T-cell (primary cell): ENCODE measurements around the gene ARL6. TPM values are rescaled to one million over a fixed set of nuclear protein-coding genes. Genes with fewer than 3 reads are reported as not detected.

Source experiments
- ATAC-seq, 4 experiments: fragments of 200-7000 bp in 3 of 4; fragments of 150-1000 bp in 1 of 4; cut with Tn5 transposase; replicated peaks in 1 of 4; 1 replicate in 3 of 4; 2 replicates in 1 of 4; pipeline ENCODE4 v1.10.0; 2021; ENCODE audit warnings: moderate library complexity in 3 of 4, mild to moderate bottlenecking in 2 of 4, moderate number of reproducible peaks in 1 of 4
- CTCF ChIA-PET, 2 donors: fragments of 300-600 bp; sonication (Branson Sonifier 250); formaldehyde crosslinking; loops; one replicate each; lab custom pipeline; 2022; ENCODE audit warnings: antibody characterized with exemption in 2 of 2; lab: Charles Lee
- POLR2A ChIA-PET, 2 donors: fragments of 300-600 bp; sonication (Branson Sonifier 250); formaldehyde crosslinking; loops; one replicate each; lab custom pipeline; 2022; ENCODE audit warnings: antibody characterized with exemption in 2 of 2; lab: Charles Lee
- DNase-seq, 35 experiments: peaks; one replicate each; pipeline versions ENCODE4 v3.0.0 to v3.0.0-alpha.2; 2013 to 2023
- H3K27ac ChIP-seq: one replicate; pipeline ENCODE4 v1.5.1; 2013; ENCODE audit warnings: low read length
- H3K27me3 ChIP-seq, 2 experiments: replicated peaks in 1 of 2; 1 replicate in 1 of 2; 2 replicates in 1 of 2; pipeline versions ENCODE4 v1.6.1 to v1.7.0; 2013; ENCODE audit warnings: low read length in 1 of 2, mixed read lengths in 1 of 2; ENCODE audit not compliant: control insufficient read depth in 2 of 2, insufficient read depth in 2 of 2; ENCODE audit errors: extremely low read depth in 1 of 2
- H3K36me3 ChIP-seq, 2 donors: 1 replicate in 1 of 2; 2 replicates in 1 of 2; pipeline versions ENCODE4 v1.6.1 to v1.7.0; 2013; ENCODE audit warnings: low read length in 1 of 2; ENCODE audit not compliant: control insufficient read depth in 2 of 2, insufficient read depth in 1 of 2; ENCODE audit errors: extremely low read depth in 1 of 2
- H3K4me1 ChIP-seq, 2 experiments: 1 replicate in 1 of 2; 2 replicates in 1 of 2; pipeline versions ENCODE4 v1.6.1 to v1.7.0; 2013; ENCODE audit warnings: low read length in 2 of 2, mixed read lengths in 1 of 2; ENCODE audit not compliant: insufficient read depth in 2 of 2, control insufficient read depth in 1 of 2; ENCODE audit errors: extremely low read depth in 1 of 2
- H3K4me3 ChIP-seq, 2 donors: 1 replicate in 1 of 2; 2 replicates in 1 of 2; pipeline versions ENCODE4 v1.5.1 to v1.7.0; 2013; ENCODE audit warnings: mild to moderate bottlenecking in 2 of 2, low read length in 1 of 2, moderate library complexity in 1 of 2; ENCODE audit not compliant: control insufficient read depth in 1 of 2; ENCODE audit errors: extremely low read depth in 1 of 2
- H3K9me3 ChIP-seq: 2 replicates; pipeline ENCODE4 v1.7.0; 2013
- H3K27ac Mint-ChIP-seq, 2 donors: one replicate each; pipeline ENCODE4 v1.8.0; 2020 to 2021; ENCODE audit warnings: mild to moderate bottlenecking in 2 of 2, mixed read lengths in 2 of 2
- H3K27me3 Mint-ChIP-seq, 2 donors: one replicate each; pipeline ENCODE4 v1.8.0; 2021 to 2022; ENCODE audit warnings: mixed read lengths in 2 of 2
- H3K36me3 Mint-ChIP-seq: one replicate; pipeline ENCODE4 v1.8.0; 2021; ENCODE audit warnings: mixed read lengths
- H3K4me1 Mint-ChIP-seq, 3 donors: one replicate each; pipeline ENCODE4 v1.8.0; 2020 to 2022; ENCODE audit warnings: mixed read lengths in 3 of 3, mild to moderate bottlenecking in 1 of 3
- H3K4me3 Mint-ChIP-seq, 3 donors: one replicate each; pipeline ENCODE4 v1.8.0; 2020 to 2022; ENCODE audit warnings: mild to moderate bottlenecking in 3 of 3, mixed read lengths in 3 of 3, moderate library complexity in 3 of 3
- H3K9me3 Mint-ChIP-seq, 3 donors: one replicate each; pipeline ENCODE4 v1.8.0; 2020 to 2022; ENCODE audit warnings: mixed read lengths in 3 of 3
- WGBS: methylation state at CpG from one replicate; pipeline ENCODE4 v1.1.5; 2013; ENCODE audit warnings: missing lambda C conversion rate; ENCODE audit not compliant: insufficient coverage; 5-methylcytosine and 5-hydroxymethylcytosine counted together
- total RNA-seq, 35 experiments: library from RNA in 6 of 35; stranded (reverse) in 6 of 35; fragments of 120-200 nt in 1 of 35; gene quantifications; one replicate each; pipeline versions ENCODE4 v1.2.1 to v1.2.4 and lab custom pipeline; 2013 to 2026

Gene ARL6
- total RNA-seq, 5 donors from 2014 or later (not counting 1 experiment from before 2014, with no cell fraction given) = 3.5 to 4.5 (median 3.9) TPM

DNA sequence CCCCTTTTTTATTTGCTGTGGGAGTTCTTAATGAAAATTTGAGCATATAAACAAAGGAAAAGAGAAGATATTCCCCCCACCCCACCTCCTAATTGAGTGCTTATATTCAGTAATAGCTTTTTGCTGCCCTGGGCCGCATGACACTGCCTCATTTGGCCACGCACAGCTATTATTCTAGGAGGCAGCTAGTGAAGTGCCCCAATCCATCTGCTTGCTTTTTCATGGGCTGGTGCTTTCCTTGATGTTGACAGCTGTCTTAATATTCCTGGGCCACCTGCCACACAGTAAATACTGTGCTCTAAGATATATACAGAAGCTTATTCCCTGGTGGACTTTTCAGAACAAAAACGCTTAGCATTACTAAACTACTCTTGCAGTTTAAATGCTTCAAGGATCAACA is 53.4 kb downstream of the ARL6 start:
- no peak overlapping the region for H3K4me3 Mint-ChIP-seq
- no peaks in the 10 kb centered on the region for H3K36me3 Mint-ChIP-seq
- ATAC-seq (no peak), DNase-seq (no peak)
- WGBS = no CpG with 5 or more reads among the region's 3 CpGs
- no peaks in the 10 kb centered on the region for H3K36me3 ChIP-seq
- no peak overlapping the region for H3K27ac Mint-ChIP-seq
- no peaks in the 10 kb centered on the region for H3K9me3 Mint-ChIP-seq
- CTCF ChIA-PET = interaction anchor here in 1 of 2 donors (0.5 kb wide), 1 partner anchor 839 kb away, joined by 4 read pairs; no protein-coding TSS in a partner anchor
- peaks cover 0 to 7% of the 10 kb centered on the region in 2 experiments for H3K27me3 ChIP-seq
- peaks cover 21 to 26% (median 25%) of the 10 kb centered on the region in 3 donors for H3K4me1 Mint-ChIP-seq
- no peaks in the 10 kb centered on the region for H3K9me3 ChIP-seq
- H3K27me3 Mint-ChIP-seq = peaks cover 0 to 7% of the 10 kb centered on the region in 2 donors
- H3K4me1 ChIP-seq = peaks cover 2 to 20% of the 10 kb centered on the region in 2 experiments
- no peak overlapping the region for H3K27ac ChIP-seq
- POLR2A ChIA-PET = interaction anchor here in 1 of 2 donors (0.8 kb wide), 1 partner anchor 96 kb away, joined by 3 read pairs; no protein-coding TSS in a partner anchor
- no peak overlapping the region for H3K4me3 ChIP-seq

DNA sequence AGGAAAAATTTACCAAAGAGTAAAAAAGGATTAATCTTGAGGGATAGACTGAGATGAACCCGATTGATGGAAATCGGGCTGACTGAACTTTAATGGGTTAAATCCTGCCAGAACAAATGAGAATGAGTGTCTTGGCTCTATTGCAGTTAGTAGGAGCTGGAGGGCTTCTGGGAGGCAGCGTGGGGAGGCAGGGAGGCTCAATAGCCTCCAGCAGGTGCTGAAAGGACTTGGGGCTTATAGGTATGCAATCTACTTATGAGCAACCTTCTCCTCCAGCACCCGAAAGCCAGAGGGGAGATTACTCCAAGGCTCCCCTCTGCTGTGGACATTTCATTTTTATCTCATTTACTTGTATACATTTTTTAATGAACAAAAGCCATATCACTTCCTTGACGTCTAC is 56.2 kb downstream of the ARL6 start:
- Histone ChIP-seq H3K27ac (peak overlapping the region; percentile 74), H3K36me3 (no peaks in the 10 kb centered on the region), H3K9me3 (no peaks in the 10 kb centered on the region), H3K27me3 (peaks cover 0 to 7% of the 10 kb centered on the region in 2 experiments), H3K4me1 (peaks cover 2 to 20% of the 10 kb centered on the region in 2 experiments), H3K4me3 (peak overlapping the region in 1 of 2 donors; percentile 68)
- 100% methylated on average over 2 of the region's 5 CpGs for WGBS
- POLR2A ChIA-PET = interaction anchor here in 1 of 2 donors (0.6 to 0.9 kb wide), 3 partner anchors 42 to 702 kb away, joined by 3 read pairs; partner anchors contain the start of gene CLDND1
- Mint-ChIP-seq H3K27ac (peak overlapping the region; percentile 76 to 82), H3K36me3 (no peaks in the 10 kb centered on the region), H3K27me3 (peaks cover 0 to 12% of the 10 kb centered on the region in 2 donors), H3K4me3 (peak overlapping the region; percentile 92 to 96 (median 92)), H3K4me1 (peaks cover 27 to 30% (median 29%) of the 10 kb centered on the region in 3 donors), H3K9me3 (no peaks in the 10 kb centered on the region)
- no peak for DNase-seq
- ATAC-seq = no peak
- CTCF ChIA-PET = interaction anchor here (0.5 to 2.1 kb wide), 8 partner anchors 21 to 249 kb away, joined by 3 to 9 read pairs (median 4); no protein-coding TSS in a partner anchor

DNA sequence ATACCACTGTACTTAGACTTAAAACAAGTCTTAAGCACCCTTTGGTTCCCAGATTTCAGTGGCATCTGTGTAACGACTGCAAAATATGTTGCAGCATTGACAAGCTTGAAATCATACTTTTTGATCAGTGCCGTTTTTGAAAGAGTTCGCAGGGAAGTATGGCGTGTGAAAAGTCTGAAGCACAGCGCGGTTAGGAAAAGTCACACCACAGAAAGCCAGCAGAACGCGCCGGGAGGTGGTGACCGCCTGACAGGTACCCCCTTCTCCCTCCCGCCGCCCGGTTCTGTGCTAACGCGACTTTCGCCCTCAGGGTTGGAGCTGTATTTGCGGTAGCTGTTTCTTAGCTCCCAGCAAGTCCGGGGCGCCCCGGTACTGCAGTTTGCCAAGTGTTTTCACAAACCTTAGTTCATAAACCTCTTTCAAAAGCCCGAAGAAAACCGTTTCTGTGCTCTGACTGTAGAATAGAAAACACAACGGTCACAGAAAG is 56.8 kb downstream of the ARL6 start:
- Histone ChIP-seq H3K4me1 (peaks cover 2 to 20% of the 10 kb centered on the region in 2 experiments), H3K36me3 (no peaks in the 10 kb centered on the region), H3K27me3 (peaks cover 0 to 7% of the 10 kb centered on the region in 2 experiments), H3K4me3 (peak overlapping the region; percentile 68 to 85), H3K9me3 (no peaks in the 10 kb centered on the region), H3K27ac (peak overlapping the region; percentile 74)
- WGBS = under 1% methylated on average over 23 of the region's 23 CpGs
- ChIA-PET CTCF (interaction anchor here (0.5 to 2.1 kb wide), 12 partner anchors 18 to 219 kb away, joined by 3 to 9 read pairs (median 4); partner anchors contain the start of gene ARL6 (in 1 of the 2)), POLR2A (interaction anchor here (0.6 to 1.3 kb wide), 5 partner anchors 42 to 702 kb away, joined by 3 to 6 read pairs (median 3); partner anchors contain the start of gene CLDND1 (in 1 of the 2))
- Mint-ChIP-seq H3K9me3 (no peaks in the 10 kb centered on the region), H3K27ac (peak overlapping the region; percentile 76 to 82), H3K4me3 (peak overlapping the region; percentile 92 to 96 (median 92)), H3K4me1 (peaks cover 25 to 30% (median 26%) of the 10 kb centered on the region in 3 donors), H3K36me3 (no peaks in the 10 kb centered on the region), H3K27me3 (peaks cover 0 to 12% of the 10 kb centered on the region in 2 donors)
- DNase-seq (peak in 24 of 35 experiments; percentile 12 to 62 (median 40)), ATAC-seq (peak; percentile 54 to 66 (median 58))

DNA sequence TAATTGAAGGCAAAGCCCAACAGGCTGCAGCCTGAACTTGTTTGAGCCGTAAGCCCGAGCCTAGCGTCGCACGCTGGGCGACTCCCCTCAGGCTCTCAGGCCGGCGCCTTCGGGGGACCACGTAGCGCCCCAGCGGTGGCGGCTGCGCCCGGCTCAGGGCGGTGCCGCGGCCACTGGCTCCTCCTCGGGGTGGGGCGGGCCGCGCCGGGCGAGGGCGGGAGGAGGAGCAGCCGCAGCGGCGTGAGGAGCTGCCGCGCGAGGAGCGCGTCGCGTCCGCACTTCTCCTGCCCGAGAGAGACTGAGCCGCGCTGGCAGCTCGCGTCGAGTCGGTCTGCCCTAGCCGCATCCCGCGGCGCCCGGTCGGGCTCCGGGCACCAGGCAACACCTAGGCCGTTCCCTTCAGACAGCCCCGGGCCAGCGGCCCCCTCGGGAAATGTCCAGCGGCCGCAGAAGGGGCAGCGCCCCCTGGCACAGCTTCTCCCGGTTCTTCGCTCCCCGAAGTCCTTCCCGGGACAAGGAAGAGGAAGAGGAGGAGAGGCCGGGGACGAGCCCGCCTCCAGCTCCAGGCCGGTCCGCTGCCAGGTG is 57.3 kb downstream of the ARL6 start, which contains the start of gene CRYBG3:
Gene CRYBG3, plus strand, starts transcription at position 238 of the 585 bp plus-strand sequence. Its CDS starts 196 bp downstream, at position 434.
- ChIA-PET POLR2A (interaction anchor here (1.2 to 1.3 kb wide), 2 partner anchors 122 to 150 kb away, joined by 3 to 6 read pairs; no protein-coding TSS in a partner anchor), CTCF (interaction anchor here (0.9 to 2.1 kb wide), 11 partner anchors 17 to 218 kb away, joined by 3 to 9 read pairs (median 4); partner anchors contain the start of gene ARL6 (in 1 of the 2))
- peaks cover 0 to 12% of the 10 kb centered on the region in 2 donors for H3K27me3 Mint-ChIP-seq
- peak within 1 kb of the TSS; percentile 92 to 96 (median 92) for H3K4me3 Mint-ChIP-seq
- Histone ChIP-seq H3K4me3 (peak within 1 kb of the TSS; percentile 68 to 85), H3K4me1 (peaks cover 2 to 20% of the 10 kb centered on the region in 2 experiments), H3K36me3 (no peaks in the 10 kb centered on the region), H3K27me3 (peaks cover 0 to 7% of the 10 kb centered on the region in 2 experiments), H3K9me3 (no peaks in the 10 kb centered on the region), H3K27ac (peak within 1 kb of the TSS; percentile 74)
- H3K9me3 Mint-ChIP-seq = no peaks in the 10 kb centered on the region
- ATAC-seq (peak; percentile 97 to 99 (median 98)), DNase-seq (peak; percentile 56 to 88 (median 73))
- H3K27ac Mint-ChIP-seq = peak within 1 kb of the TSS; percentile 78 to 82
- H3K36me3 Mint-ChIP-seq = no peaks in the 10 kb centered on the region
- H3K4me1 Mint-ChIP-seq = peaks cover 25 to 30% (median 26%) of the 10 kb centered on the region in 3 donors
- WGBS = under 1% methylated on average over 61 of the region's 66 CpGs

DNA sequence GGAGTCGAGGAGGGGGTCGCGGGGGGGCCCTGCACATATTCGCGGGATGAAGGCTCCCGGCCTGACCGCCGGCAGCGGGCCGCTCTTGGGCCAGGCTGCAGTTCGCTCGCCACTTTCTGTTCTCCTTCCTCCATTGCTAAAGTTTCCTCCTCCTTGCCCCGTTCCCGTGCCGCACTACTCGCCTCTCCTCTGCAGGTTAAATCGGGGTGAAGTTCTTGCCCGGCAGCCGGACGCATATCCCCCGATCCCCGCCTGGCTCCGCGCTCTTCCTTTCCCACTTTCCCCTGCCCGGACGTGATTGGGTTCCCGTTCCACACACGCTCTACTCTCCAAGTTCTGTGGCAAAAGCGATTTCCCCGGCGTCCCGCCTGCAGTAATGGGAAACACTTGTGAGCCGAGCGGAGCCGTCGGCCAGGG is 57.8 kb downstream of the ARL6 start:
- Mint-ChIP-seq H3K27ac (peak overlapping the region; percentile 62 to 78), H3K9me3 (no peaks in the 10 kb centered on the region), H3K27me3 (peaks cover 0 to 12% of the 10 kb centered on the region in 2 donors), H3K4me1 (peaks cover 25 to 30% (median 26%) of the 10 kb centered on the region in 3 donors), H3K4me3 (peak overlapping the region; percentile 92 to 96 (median 92)), H3K36me3 (no peaks in the 10 kb centered on the region)
- Histone ChIP-seq H3K4me3 (peak overlapping the region; percentile 68 to 85), H3K27ac (no peak overlapping the region), H3K9me3 (no peaks in the 10 kb centered on the region), H3K36me3 (no peaks in the 10 kb centered on the region), H3K4me1 (peaks cover 2 to 20% of the 10 kb centered on the region in 2 experiments), H3K27me3 (peaks cover 0 to 7% of the 10 kb centered on the region in 2 experiments)
- ChIA-PET CTCF (interaction anchor here (0.9 to 2.1 kb wide), 8 partner anchors 17 to 218 kb away, joined by 3 to 9 read pairs (median 4); partner anchors contain the start of gene ARL6 (in 1 of the 2)), POLR2A (interaction anchor here (1.2 to 1.3 kb wide), 2 partner anchors 122 to 149 kb away, joined by 3 to 6 read pairs; no protein-coding TSS in a partner anchor)
- under 1% methylated on average over 19 of the region's 36 CpGs for WGBS
- peak in 12 of 35 experiments; percentile 0 to 31 (median 8) for DNase-seq
- ATAC-seq = peak in 3 of 4 experiments; percentile 12 to 19 (median 17)
